HG03378 (cell line): ENCODE results near the gene ABHD17A.
"Not testable (repeated sequence)": the region's sequence is repeated elsewhere in the genome, so short reads cannot be mapped to it uniquely, and the experiment has no call there.

Experiments
- ATAC-seq: cut with Tn5 transposase; IDR thresholded peaks from one replicate; pipeline ENCODE4 v1.9.1; 2021; ENCODE audit warnings: mild to moderate bottlenecking, moderate library complexity; ENCODE audit not compliant: unreplicated experiment

ABHD17A gene

GRCh38 chr19:1911098-1911497 is 25.8 kb upstream of the ABHD17A start:
- no peak for ATAC-seq

DNA sequence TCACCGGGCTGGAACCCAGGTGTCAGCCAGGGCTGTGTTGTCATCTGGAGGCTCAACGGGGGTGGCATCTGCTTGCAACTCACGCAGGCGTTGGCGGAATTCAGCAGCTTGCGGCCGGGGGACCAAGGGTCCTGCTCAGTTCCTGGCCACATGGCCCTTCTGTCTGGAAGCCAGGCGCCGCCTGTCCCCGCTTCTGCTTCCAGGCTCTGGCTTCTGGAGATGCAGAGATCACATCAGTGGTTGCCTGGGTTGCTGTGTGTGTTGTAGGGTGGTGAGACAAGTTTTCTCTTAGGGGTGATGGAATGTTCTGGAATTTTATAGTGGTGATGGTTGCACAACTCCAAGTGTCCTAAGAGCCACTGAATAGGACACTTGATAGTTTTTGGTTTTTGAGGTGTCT is 24.9 kb upstream of the ABHD17A start:
- no peak for ATAC-seq

- no peak for ATAC-seq
Measured at GRCh38 chr19:1909761-1910080, 24.4 kb upstream of the ABHD17A start.

DNA sequence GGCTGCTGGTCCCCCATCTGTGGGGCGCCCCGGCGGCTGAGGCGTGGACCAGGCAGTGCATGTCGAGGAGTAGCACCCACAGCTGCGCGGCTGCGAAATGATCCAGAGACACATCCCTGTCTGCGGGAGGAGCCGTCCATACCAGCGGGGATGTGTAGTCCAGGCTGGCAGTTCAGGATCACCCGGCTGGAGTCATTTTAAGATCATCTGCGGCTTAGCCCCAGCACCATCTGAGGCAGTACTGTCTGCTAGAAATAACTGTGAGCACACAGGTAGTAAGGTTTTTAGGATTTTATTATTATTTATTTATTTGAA is 23.0 kb upstream of the ABHD17A start:
- ATAC-seq = no peak

DNA sequence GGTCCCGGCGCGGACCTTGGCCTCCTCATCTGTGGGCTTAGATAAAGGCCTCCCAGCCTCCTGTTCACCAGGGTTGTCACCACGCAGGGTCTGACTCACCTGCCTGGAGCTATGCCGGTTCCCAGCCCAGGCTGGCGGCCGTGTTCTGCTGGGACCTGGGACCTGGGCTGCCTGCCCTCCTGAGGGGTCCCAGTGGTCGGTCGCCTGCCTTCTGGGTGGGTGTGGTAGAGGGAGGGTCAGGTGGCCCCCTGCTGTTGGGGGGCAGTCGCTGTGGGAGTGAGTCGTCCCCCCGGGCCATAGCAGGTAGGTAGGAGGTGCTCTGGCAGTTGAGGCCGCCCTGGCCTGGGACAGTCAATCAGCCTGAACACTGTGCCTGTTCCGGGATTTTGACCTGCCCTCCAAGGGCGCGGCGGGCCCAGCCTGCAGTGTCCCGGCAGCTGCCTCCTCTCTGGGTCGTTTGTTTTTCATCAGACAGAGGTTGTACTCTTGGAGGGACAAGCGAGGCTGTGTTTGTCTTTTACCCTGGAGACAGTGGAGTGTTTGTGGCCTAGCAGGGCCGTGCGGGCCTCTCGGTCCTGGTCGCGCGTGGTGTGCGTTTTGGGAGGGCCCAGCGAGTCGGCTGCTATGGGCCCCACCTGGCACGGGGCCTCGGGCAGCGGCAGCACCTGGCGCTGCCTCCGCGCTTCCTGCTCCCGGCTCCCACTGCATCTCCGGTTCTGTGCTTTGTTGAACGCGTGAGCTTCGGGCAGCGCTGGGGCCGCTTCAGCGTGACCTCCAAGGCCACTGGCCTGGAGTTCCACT is 22.5 kb upstream of the ABHD17A start:
- no peak for ATAC-seq

DNA sequence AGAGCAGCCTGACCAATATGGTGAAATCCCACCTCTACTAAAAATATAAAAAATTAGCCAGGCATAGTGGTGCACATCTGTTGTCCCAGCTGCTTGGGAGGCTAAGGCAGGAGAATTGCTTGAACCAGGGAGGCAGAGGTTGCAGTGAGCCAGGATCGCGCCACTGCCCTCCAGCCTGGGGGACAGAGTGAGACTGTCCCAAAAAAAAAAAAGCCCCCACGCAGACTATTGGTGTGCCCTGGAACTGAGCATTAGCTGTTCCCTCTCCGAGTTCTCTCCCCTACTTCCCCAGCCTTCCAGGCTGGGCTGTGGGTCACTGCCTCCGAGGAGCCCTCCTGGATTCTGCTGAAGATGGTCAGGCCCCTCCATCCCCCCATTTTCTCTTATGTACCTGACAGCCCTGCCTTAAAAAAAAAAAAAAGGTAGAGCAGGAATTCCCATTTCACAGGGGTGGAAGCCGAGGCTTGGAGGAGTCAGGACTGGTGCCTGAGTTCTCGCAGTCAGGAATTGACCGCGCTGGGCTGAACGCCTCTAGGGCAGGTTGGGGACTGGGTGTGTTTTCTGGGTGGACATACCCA is 21.8 kb upstream of the ABHD17A start:
- ATAC-seq = no peak

- no peak for ATAC-seq
Measured at GRCh38 chr19:1905863-1906375, 20.6 kb upstream of the ABHD17A start.

GRCh38 chr19:1905110-1905862 is 20.0 kb upstream of the ABHD17A start, which contains the start of the genes ADAT3 and SCAMP4:
Gene ADAT3 (plus strand): TSS chr19:1905399. CDS start chr19:1912048, 6,649 bp downstream.
Gene SCAMP4 (plus strand): TSS chr19:1905399. CDS start chr19:1915020, 9,621 bp downstream.
- ATAC-seq = peak; percentile 48

DNA sequence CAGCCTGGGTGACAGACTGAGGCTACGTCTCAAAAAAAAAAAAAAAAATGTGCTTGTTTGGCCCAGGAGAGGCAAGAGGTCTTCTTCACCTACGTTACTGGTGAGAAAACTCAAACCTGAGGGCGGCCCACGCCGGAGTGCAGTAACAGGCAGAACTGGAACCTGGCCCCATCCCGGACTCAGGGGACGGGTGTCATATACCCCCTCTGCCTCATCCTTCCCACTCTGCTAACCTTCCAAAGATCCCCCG is 19.5 kb upstream of the ABHD17A start:
- ATAC-seq = peak; percentile 14

DNA sequence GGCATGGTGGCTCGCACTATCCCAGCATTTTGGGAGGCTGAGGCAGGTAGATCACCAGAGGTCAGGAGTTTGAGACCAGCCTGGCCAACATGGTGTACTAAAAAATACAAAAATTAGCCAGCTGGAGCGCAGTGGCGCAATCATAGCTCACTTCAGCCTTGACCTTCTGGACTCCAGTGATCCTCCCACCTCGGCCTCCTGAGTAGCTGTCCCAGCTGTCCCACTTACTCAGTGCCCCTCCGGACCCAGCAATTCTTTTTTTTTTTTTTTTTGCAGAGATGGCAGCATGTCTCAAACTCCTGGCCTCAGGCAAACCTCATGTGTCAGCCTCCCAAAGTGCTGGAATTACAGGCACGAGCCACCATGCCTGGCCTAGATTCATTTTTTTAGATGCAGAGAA is 17.6 kb upstream of the ABHD17A start:
- ATAC-seq = no peak

DNA sequence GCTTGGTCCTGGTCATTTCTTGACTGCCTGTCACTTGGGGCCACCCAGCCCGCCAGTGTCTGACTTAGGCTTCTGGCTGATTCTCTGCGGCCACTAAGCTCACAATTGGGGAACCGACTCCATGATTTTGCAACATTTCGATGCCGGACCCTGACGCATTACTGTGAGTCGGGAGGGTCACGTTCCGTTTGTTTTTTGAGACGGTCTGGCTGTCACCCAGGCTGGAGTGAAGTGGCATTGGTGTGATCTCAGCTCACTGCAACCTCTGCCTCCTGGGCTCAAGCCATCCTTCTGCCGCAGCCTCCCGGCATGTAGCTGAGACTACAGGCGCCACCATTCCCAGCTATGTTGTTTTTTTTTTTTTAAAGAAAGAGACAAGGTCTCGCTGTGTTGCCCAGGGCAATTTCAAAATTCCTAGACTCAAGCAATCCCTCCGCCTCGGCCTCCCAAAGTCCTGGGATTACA is 16.7 kb upstream of the ABHD17A start:
- ATAC-seq = no peak

DNA sequence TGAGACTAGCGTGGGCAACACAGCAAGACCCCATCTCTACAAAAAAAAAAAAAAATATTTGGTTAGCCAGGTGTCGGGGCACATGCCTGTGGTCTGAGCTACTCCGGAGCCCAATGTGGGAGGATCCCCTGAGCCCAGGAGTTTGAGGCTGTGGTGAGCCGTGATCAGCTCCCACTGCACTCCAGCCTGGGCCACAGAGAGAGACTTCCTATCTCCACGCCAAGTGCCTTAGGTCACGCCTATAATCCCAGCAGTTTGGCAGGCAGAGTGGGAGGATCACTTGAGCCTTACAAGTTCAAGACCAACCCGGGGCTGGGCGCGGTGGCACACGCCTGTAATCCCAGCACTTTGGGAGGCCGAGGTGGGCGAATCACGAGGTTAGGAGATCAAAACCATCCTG is 11.2 kb upstream of the ABHD17A start:
- ATAC-seq = no peak

DNA sequence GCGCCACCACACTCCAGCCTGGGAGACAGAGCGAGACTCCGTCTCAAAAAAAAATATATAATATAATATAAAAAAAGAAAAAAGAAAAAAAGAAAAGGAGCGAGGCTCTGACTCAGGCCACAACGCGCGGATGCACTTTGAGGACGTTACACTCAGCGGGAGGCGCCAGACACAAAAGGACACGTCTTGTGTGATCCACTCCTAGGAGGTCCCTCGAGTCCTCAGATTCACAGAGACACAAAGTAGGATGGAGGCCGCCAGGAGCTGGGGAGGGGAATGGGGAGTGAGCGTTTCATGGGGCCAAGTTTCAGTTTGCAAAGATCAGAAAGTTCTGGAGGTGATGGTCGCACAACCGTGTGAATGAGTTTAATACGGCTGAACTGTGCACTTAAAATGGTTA is 8.5 kb upstream of the ABHD17A start:
- ATAC-seq = no peak

DNA sequence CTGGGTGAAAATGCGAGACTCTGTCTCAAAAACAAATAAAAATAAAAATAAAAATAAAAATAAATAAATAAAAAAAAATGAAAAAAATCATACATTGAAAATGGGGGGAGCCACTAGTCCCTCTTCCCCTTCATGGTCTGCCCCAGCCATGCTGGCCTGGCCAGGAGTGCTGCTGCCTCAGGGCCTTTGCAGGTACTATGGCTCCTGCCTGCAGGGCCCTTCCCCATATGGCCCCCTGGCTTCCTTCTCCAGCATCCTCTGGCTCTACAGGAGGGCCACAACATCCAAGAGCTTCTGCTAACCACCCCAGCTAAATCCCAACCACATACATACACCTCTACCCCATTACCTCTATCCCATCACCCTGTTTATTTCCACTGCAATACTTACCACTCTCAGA is 4.6 kb upstream of the ABHD17A start:
- ATAC-seq = no peak

DNA sequence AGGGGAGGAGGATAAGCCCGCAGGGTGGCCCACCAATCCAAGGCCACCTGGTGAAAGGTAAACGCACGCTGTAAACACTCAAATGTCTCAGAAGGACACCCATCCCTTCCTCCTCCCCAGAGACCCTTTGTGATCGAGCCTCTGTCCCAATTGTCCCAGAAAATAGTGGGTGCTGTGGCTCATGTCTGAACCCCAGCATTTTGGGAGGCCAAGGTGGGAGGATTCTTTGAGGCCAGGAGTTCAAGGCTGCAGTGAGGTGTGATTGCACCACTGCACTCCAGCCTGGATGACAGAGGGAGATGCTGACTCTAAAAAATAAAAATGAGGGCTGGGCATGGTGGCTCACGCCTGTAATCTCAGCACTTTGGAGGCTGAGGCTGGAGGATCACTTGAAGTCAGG is 3.1 kb upstream of the ABHD17A start:
- ATAC-seq = no peak

GRCh38 chr19:1886360-1886759 is 1.1 kb upstream of the ABHD17A start:
- ATAC-seq = not testable (repeated sequence)

DNA sequence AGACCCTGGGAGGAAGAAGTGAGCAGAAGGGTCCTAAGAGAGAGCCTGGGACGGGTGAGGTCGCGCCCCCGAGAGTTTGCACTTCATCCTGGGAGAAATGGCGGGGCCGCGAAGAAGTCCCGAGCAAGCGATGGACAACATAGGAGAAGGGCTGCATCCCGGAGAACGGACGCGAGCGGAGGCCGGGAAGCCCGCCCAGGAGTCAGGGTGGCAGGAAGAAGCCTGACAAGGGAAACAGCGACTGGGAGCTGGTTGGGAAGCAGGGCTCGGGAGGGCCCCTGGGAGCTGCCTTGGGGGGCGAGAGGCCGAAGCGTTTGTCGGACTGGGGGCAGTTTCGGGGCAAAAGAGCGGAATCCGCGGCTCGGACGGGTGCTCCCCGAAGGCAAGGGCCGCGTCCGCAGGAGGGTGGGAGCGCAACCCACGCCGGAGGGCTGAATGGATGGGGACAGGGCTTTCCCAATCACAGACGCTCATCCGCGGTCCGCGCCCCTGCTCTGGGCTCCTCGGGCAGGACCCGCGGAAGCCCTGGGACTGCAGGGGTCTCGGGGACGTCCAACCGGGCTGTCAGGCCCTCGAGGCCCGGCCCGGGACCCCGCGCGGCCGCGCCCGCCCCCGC is 469 bp downstream of the ABHD17A start:
- no peak for ATAC-seq

DNA sequence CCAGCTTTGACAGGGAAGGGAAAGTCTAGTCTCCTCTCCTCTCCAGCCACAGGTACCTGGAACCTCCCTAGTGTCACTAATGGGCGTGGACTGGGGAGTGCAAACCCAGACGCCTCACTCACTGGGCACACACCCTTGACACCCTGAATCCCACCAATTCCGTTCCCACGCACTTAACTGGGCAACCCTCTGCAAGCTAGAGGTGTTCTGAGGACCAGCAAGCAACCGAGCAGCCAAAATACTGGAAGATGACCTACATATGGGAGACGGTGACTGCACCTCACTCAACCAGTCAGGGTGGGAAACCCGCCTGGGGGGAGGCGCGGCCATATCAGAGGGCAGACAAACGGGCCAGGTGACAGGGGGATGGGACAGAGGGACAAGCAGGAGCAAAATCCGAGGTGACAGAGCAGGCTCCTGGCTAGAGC is 991 bp downstream of the ABHD17A start:
- ATAC-seq = no peak

DNA sequence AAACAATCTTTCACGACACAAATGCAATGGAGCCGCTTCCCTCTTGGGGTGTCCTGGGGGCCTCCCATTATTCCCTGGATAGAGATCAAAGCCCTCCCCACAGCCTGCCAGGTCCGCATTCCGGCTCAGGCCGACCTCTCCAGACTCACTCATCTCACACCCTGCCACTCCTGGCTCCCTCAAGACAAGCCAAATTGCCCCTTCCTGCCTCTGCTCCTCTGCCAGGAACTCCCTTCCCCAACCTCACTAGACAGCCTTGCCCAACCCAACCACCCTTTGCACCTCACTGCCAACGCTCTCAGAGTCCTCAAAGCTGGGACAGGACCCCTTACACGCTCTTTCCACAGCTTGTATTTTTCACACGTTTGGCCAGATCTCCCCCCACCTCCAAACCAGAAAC is 1.5 kb downstream of the ABHD17A start:
- ATAC-seq = no peak

DNA sequence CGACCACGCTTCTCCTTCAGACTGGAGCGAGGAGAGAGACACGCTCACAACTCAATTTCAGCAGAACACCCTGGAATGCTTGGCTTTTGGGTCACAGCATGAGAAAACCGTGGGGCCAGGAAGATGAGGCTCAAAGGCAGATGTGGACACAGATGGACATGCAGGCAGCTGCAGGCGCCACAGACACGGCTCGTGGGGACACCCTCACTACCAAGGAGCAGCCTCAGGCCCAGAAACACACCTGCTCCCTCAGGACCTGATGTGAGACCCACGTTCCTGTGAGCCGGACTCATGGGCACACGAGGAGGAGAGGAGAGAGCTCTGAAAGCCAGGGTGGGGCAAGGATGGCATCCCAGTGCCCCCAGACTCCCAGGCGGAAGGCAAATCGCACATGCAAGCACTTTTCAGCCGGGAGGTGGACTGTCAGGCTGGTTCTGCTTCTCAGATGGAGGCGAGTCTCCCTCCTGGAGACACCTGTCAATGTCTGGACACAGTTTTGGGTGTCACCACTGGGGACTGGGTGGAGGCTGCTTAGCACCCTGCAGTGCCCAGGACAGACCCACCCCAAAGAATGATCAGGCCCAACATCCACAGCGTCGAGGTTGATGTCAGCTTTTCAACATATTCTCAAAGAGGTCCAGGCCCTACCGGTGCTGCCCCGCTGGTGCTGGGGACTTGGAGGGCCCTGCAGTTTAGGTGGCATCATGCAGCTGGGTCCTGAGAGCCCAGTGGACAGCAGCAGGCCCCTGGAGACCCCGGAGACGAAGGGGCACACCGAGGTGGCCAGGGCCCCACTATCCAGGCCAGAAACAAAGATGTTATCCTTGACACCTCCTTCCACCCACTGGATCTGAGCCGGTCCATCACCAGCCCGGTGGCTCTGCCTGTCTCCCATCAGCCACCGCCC is 2.3 kb downstream of the ABHD17A start:
- ATAC-seq = no peak
